A549 (cell line): Measurements from ENCODE around the gene KCNQ1. TPM values are rescaled to one million over a fixed set of nuclear protein-coding genes. Genes with fewer than 3 reads are reported as not detected.

Source experiments
- ATAC-seq, 2 experiments: fragments of 200-7000 bp in 1 of 2; fragments of >200 bp in 1 of 2; cut with Nextera tagmentation in 1 of 2; cut with Tn5 transposase in 1 of 2; 3 replicates each; pipeline versions ENCODE4 v1.8.0 to v1.9.1; 2018 to 2020; ENCODE audit warnings: mild to moderate bottlenecking in 1 of 2, moderate library complexity in 1 of 2
- CTCF ChIA-PET: fragments of 300-600 bp; sonication (Branson Sonifier 250); formaldehyde crosslinking; extraction: SDS; loops from one replicate; lab custom pipeline; 2021; ENCODE audit warnings: antibody characterized with exemption, inconsistent platforms; lab: Yijun Ruan, JAX
- POLR2A ChIA-PET: fragments of 350-600 bp; formaldehyde crosslinking; extraction: SDS; loops from one replicate; lab custom pipeline; 2021; ENCODE audit warnings: antibody characterized with exemption, inconsistent platforms; lab: Yijun Ruan, JAX
- DNase-seq, 2 experiments: peaks; one replicate each; pipeline versions ENCODE4 v3.0.0 to v3.0.0-alpha.2; 2011 to 2016; ENCODE audit warnings: low read depth in 1 of 2, low spot score in 1 of 2
- FAIRE-seq: peaks from 2 replicates; lab custom pipeline; 2011; peaks lifted over from hg19 to GRCh38; lab: Jason Lieb, UNC
- H3K27ac ChIP-seq, 2 experiments: fragments of >200 bp; sonication (Bioruptor Twin); formaldehyde crosslinking; 3 replicates each; pipeline ENCODE4 v1.5.1; 2016 to 2017
- H3K4me1 ChIP-seq: fragments of >200 bp; sonication (Bioruptor Twin); formaldehyde crosslinking; 3 replicates; pipeline ENCODE4 v1.6.1; 2016
- H3K4me2 ChIP-seq: fragments of >200 bp; sonication (Bioruptor Twin); formaldehyde crosslinking; 3 replicates; pipeline ENCODE4 v1.6.1; 2016
- H3K4me3 ChIP-seq: fragments of >200 bp; sonication (Bioruptor Twin); formaldehyde crosslinking; 3 replicates; pipeline ENCODE4 v1.5.1; 2016
- H3K9me3 ChIP-seq: fragments of >200 bp; sonication (Bioruptor Twin); formaldehyde crosslinking; 3 replicates; pipeline ENCODE4 v1.6.1; 2016
- BHLHE40 ChIP-seq: IDR thresholded peaks from 2 replicates; pipeline ENCODE4 v1.6.1; 2012; ENCODE audit warnings: low read depth, low read length, inconsistent platforms
- CEBPB ChIP-seq, 2 experiments: fragments of >200 bp in 1 of 2; sonication (Bioruptor Twin) in 1 of 2; formaldehyde crosslinking in 1 of 2; IDR thresholded peaks; 2 replicates each; pipeline ENCODE4 v1.6.1; 2012 to 2016
- EHF ChIP-seq: fragments of 250-450 bp; sonication (Bioruptor Pico); IDR thresholded peaks from 2 replicates; pipeline ENCODE4 v1.5.0; 2020; ENCODE audit warnings: mild to moderate bottlenecking
- HOXB5 ChIP-seq: fragments of 250-450 bp; sonication (Bioruptor Pico); IDR thresholded peaks from 2 replicates; pipeline ENCODE4 v1.5.0; 2020; ENCODE audit warnings: mild to moderate bottlenecking, moderate library complexity
- JUNB ChIP-seq: fragments of >200 bp; sonication (Bioruptor Twin); formaldehyde crosslinking; IDR thresholded peaks from 2 replicates; pipeline ENCODE4 v1.6.1; 2016
- MAZ ChIP-seq: fragments of 150-350 bp; IDR thresholded peaks from 2 replicates; pipeline ENCODE4 v1.6.1; 2014; ENCODE audit warnings: antibody characterized with exemption, low read depth, low read length, borderline replicate concordance
- NFE2L2 ChIP-seq: fragments of 150-350 bp; conservative IDR thresholded peaks from 2 replicates; pipeline ENCODE4 v1.6.1; 2014; ENCODE audit warnings: low read length
- RAD21 ChIP-seq, 2 experiments: fragments of >200 bp in 1 of 2; sonication (Bioruptor Twin) in 1 of 2; formaldehyde crosslinking in 1 of 2; IDR thresholded peaks in 1 of 2; conservative IDR thresholded peaks in 1 of 2; 2 replicates in 1 of 2; 3 replicates in 1 of 2; pipeline ENCODE4 v1.6.1; 2012 to 2018; ENCODE audit warnings: inconsistent platforms in 1 of 2
- RFX5 ChIP-seq: fragments of 450-650 bp; IDR thresholded peaks from 2 replicates; pipeline ENCODE4 v1.7.1; 2014; ENCODE audit warnings: antibody characterized with exemption, mild to moderate bottlenecking, moderate library complexity
- RNF2 ChIP-seq: fragments of 200-600 bp; sonication (generic); IDR thresholded peaks from 2 replicates; pipeline ENCODE4 v1.6.1; 2016; ENCODE audit warnings: low read depth, mild to moderate bottlenecking, antibody characterized with exemption, moderate library complexity, borderline replicate concordance
- SMC3 ChIP-seq: fragments of >200 bp; sonication (Bioruptor Twin); formaldehyde crosslinking; IDR thresholded peaks from 3 replicates; pipeline ENCODE4 v1.6.1; 2018; ENCODE audit warnings: inconsistent platforms
- ZC3H11A ChIP-seq: fragments of 450-650 bp; IDR thresholded peaks from 2 replicates; pipeline ENCODE4 v1.6.1; 2014; ENCODE audit warnings: antibody characterized with exemption, mild to moderate bottlenecking
- WGBS: methylation state at CpG from one replicate; pipeline ENCODE4 v1.1.6; 2017; ENCODE audit errors: missing lambda C conversion rate; 5-methylcytosine and 5-hydroxymethylcytosine counted together
- polyA plus RNA-seq, 4 experiments: library from polyadenylated mRNA; depleted of rRNA in 3 of 4; stranded (reverse); fragments of >200 nt; fragmentation: RNase III in 1 of 4; extraction: RNeasy Plus Mini Kit Qiagen cat#74134 plus additional on column Dnase treatment in 1 of 4; gene quantifications; 2 replicates in 3 of 4; 3 replicates in 1 of 4; pipeline ENCODE4 v1.2.3, GENCODE V29; 2011 to 2017
- TF ChIP-seq, protein P1 (sequence below): fragments of 200-600 bp; sonication (generic); IDR thresholded peaks from 2 replicates; pipeline ENCODE4 v1.6.1; 2016; ENCODE audit warnings: antibody characterized with exemption, mild to moderate bottlenecking, moderate library complexity
- TF ChIP-seq, protein P2 (sequence below): fragments of >200 bp; sonication (Bioruptor Twin); formaldehyde crosslinking; IDR thresholded peaks from 3 replicates; pipeline ENCODE4 v1.6.1; 2016
- TF ChIP-seq, protein P3 (sequence below): IDR thresholded peaks from 2 replicates; pipeline ENCODE4 v1.6.1; 2012
- TF ChIP-seq, protein P4 (sequence below): IDR thresholded peaks from 2 replicates; pipeline ENCODE4 v1.6.1; 2012
- TF ChIP-seq, protein P5 (sequence below): fragments of 250-450 bp; sonication (Bioruptor Pico); IDR thresholded peaks from 2 replicates; pipeline ENCODE4 v1.5.0; 2021; ENCODE audit warnings: mild to moderate bottlenecking, moderate library complexity, borderline replicate concordance
- TF ChIP-seq, protein P6 (sequence below): fragments of 150-350 bp; IDR thresholded peaks from 2 replicates; pipeline ENCODE4 v1.6.1; 2014; ENCODE audit warnings: low read depth, mild to moderate bottlenecking, low read length

Gene KCNQ1
- polyA plus RNA-seq, 2 of the 4 experiments (the other 2 are of a cell fraction) = 0.14 to 0.17 TPM

DNA sequence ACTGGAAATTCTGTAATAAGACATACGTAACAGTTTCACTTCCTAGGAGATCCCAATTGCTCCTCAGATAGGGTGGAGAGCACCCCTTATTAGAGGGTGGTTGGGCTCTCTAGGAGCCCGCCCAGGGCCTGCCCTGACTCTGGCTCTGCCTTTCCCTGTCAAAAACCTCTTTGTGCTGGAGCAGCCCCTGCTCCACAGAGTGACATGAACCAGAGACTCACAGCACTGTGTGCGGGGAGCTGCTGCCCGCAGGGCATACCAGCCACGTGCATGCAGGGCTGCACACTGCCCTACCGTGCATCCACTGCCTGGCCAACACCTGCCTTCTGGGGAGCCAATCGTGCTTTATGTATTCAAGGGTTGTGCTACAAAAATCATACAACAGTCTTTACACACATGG is 230.7 kb downstream of the KCNQ1 start:
- POLR2A ChIA-PET = no interaction called here
- CTCF ChIA-PET = no interaction called here
- WGBS = 93% methylated on average over 7 of the region's 7 CpGs
- no peak for ATAC-seq
- H3K9me3 ChIP-seq = no peaks in the 10 kb centered on the region
- TF ChIP-seq RNF2 = no peak
- TF ChIP-seq, protein P1, sequence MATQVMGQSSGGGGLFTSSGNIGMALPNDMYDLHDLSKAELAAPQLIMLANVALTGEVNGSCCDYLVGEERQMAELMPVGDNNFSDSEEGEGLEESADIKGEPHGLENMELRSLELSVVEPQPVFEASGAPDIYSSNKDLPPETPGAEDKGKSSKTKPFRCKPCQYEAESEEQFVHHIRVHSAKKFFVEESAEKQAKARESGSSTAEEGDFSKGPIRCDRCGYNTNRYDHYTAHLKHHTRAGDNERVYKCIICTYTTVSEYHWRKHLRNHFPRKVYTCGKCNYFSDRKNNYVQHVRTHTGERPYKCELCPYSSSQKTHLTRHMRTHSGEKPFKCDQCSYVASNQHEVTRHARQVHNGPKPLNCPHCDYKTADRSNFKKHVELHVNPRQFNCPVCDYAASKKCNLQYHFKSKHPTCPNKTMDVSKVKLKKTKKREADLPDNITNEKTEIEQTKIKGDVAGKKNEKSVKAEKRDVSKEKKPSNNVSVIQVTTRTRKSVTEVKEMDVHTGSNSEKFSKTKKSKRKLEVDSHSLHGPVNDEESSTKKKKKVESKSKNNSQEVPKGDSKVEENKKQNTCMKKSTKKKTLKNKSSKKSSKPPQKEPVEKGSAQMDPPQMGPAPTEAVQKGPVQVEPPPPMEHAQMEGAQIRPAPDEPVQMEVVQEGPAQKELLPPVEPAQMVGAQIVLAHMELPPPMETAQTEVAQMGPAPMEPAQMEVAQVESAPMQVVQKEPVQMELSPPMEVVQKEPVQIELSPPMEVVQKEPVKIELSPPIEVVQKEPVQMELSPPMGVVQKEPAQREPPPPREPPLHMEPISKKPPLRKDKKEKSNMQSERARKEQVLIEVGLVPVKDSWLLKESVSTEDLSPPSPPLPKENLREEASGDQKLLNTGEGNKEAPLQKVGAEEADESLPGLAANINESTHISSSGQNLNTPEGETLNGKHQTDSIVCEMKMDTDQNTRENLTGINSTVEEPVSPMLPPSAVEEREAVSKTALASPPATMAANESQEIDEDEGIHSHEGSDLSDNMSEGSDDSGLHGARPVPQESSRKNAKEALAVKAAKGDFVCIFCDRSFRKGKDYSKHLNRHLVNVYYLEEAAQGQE = no peak
- no peak for TF ChIP-seq RFX5
- TF ChIP-seq BHLHE40 = no peak
- TF ChIP-seq HOXB5 (CRISPR knock-in tag) = no peak
- no peak for TF ChIP-seq ZC3H11A
- no peak for TF ChIP-seq MAZ
- TF ChIP-seq, protein P2, sequence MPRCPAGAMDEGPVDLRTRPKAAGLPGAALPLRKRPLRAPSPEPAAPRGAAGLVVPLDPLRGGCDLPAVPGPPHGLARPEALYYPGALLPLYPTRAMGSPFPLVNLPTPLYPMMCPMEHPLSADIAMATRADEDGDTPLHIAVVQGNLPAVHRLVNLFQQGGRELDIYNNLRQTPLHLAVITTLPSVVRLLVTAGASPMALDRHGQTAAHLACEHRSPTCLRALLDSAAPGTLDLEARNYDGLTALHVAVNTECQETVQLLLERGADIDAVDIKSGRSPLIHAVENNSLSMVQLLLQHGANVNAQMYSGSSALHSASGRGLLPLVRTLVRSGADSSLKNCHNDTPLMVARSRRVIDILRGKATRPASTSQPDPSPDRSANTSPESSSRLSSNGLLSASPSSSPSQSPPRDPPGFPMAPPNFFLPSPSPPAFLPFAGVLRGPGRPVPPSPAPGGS = no peak
- TF ChIP-seq, protein P3, sequence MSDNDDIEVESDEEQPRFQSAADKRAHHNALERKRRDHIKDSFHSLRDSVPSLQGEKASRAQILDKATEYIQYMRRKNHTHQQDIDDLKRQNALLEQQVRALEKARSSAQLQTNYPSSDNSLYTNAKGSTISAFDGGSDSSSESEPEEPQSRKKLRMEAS = no peak
- TF ChIP-seq NFE2L2 = no peak
- no peak for TF ChIP-seq CEBPB (IDR thresholded peaks at IDR 0.05)
- TF ChIP-seq, protein P4, sequence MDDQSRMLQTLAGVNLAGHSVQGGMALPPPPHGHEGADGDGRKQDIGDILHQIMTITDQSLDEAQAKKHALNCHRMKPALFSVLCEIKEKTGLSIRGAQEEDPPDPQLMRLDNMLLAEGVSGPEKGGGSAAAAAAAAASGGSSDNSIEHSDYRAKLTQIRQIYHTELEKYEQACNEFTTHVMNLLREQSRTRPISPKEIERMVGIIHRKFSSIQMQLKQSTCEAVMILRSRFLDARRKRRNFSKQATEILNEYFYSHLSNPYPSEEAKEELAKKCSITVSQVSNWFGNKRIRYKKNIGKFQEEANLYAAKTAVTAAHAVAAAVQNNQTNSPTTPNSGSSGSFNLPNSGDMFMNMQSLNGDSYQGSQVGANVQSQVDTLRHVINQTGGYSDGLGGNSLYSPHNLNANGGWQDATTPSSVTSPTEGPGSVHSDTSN = no peak
- TF ChIP-seq, all 56 proteins: peak for 0
- Histone ChIP-seq H3K4me2 (no peak overlapping the region), H3K27ac (no peak overlapping the region), H3K4me1 (no peaks in the 10 kb centered on the region), H3K4me3 (no peak overlapping the region)
- FAIRE-seq (no peak), DNase-seq (no peak)

DNA sequence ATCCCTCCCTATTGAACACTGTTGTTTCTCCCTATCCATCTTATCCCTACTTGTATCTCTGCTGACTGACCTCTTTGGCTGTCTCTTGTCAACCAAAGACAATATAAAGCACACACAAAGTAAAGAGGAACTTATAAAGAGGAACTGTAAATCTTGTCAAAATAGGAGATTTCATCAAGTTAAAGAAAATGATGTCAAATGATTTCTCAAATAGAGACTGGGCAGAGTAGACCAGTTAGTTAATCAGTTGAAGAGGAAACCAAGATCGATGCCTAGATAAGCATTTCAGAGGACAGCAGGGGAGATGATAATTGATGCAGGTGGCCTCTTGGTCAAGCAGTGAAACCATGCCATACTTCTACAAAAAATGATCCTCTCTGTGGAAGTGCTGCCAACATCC is 232.3 kb downstream of the KCNQ1 start:
- Histone ChIP-seq H3K4me1 (no peaks in the 10 kb centered on the region), H3K27ac (no peak overlapping the region), H3K4me3 (no peak overlapping the region), H3K9me3 (no peaks in the 10 kb centered on the region), H3K4me2 (no peak overlapping the region)
- ATAC-seq (no peak), DNase-seq (no peak), FAIRE-seq (no peak)
- no peak for TF ChIP-seq RAD21 (conservative IDR thresholded peaks at IDR 0.05 in 1 of 2, IDR thresholded peaks at IDR 0.05 in 1 of 2)
- TF ChIP-seq, protein P5, sequence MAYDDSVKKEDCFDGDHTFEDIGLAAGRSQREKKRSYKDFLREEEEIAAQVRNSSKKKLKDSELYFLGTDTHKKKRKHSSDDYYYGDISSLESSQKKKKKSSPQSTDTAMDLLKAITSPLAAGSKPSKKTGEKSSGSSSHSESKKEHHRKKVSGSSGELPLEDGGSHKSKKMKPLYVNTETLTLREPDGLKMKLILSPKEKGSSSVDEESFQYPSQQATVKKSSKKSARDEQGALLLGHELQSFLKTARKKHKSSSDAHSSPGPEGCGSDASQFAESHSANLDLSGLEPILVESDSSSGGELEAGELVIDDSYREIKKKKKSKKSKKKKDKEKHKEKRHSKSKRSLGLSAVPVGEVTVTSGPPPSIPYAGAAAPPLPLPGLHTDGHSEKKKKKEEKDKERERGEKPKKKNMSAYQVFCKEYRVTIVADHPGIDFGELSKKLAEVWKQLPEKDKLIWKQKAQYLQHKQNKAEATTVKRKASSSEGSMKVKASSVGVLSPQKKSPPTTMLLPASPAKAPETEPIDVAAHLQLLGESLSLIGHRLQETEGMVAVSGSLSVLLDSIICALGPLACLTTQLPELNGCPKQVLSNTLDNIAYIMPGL (CRISPR knock-in tag) = no peak
- TF ChIP-seq SMC3 = no peak
- TF ChIP-seq, protein P6, sequence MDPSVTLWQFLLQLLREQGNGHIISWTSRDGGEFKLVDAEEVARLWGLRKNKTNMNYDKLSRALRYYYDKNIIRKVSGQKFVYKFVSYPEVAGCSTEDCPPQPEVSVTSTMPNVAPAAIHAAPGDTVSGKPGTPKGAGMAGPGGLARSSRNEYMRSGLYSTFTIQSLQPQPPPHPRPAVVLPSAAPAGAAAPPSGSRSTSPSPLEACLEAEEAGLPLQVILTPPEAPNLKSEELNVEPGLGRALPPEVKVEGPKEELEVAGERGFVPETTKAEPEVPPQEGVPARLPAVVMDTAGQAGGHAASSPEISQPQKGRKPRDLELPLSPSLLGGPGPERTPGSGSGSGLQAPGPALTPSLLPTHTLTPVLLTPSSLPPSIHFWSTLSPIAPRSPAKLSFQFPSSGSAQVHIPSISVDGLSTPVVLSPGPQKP = no peak
- TF ChIP-seq JUNB = no peak
- no peak for TF ChIP-seq EHF (CRISPR knock-in tag)
- POLR2A ChIA-PET = no interaction called here
- CTCF ChIA-PET = interaction anchor here (1.3 kb wide), 1 partner anchor 211 kb away, joined by 5 read pairs; no protein-coding TSS in a partner anchor
- WGBS = 81% methylated on average over 1 of the region's 1 CpG
